HG03135 (cell line): ENCODE measurements around the gene DGCR2.
"Not testable (repeated sequence)": the region's sequence is repeated elsewhere in the genome, so short reads cannot be mapped to it uniquely, and the experiment has no call there.

Source experiments
- ATAC-seq: cut with Tn5 transposase; IDR thresholded peaks from one replicate; pipeline ENCODE4 v1.9.1; 2021; ENCODE audit warnings: mild to moderate bottlenecking, moderate library complexity; ENCODE audit not compliant: unreplicated experiment

The DGCR2 gene

DNA sequence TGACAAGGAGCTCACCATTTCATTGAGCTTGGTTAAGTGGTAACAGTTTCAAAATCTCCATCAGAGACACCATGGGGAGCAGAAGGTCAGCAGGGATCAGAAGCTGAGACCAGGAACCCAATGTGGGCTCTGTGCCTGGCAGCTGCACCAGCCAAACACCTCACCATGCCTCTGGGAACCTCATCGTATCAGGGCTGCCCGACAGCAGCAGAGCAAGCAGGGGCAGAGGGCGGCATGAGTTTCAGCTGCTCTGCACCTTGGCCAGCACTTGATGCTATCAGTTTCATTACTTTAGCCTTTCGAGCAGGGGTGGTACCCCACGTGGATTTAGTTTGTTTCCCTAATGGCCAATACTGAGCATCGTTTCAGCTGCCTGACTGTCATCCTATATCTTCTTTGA is 77.8 kb downstream of the DGCR2 start:
- ATAC-seq = no peak

DNA sequence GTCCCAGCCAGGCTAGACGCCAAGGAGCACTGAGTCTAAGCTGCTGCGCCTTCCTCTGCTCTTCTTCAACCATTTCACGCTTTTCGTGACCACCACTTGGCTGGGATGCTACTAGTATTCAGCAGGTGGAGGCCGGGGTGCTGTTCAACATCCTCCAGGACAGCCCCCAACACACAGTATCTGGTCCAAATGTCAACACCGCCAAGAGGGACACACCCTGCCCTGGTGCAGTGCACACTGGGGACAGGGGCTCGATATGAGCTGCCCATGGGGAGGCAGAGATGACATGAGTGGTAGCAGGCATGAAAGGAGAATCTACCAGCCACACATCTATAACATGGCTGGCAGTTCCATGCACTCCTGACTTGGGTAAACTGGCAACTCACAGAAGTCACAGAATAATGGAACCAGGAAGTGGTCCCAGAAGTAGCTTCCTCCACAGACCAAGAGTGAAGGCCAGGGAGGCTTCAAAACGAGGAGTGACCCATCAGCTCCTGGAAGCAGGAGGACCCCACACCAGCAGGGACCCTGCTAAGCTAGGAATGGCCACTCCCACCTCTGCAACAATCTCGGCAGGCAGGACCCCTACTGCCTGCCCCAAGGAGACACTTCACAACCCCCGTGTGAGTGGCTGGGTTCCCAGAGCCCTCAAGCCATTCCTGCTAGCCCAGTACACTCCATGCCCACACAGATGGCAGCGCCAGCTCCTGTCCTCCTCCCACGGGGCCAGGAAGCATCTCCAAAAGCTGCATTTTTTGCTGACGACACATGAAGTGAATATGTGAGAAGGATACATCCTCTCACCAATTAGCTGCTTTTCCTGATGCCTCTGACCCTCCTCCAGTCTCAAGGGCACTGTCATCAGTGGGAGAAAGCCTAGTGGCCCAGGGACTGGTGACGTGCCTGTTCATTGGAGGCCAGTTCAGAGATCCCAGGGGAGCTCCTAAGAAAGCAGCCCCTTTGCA is 78.8 kb downstream of the DGCR2 start:
- no peak for ATAC-seq

DNA sequence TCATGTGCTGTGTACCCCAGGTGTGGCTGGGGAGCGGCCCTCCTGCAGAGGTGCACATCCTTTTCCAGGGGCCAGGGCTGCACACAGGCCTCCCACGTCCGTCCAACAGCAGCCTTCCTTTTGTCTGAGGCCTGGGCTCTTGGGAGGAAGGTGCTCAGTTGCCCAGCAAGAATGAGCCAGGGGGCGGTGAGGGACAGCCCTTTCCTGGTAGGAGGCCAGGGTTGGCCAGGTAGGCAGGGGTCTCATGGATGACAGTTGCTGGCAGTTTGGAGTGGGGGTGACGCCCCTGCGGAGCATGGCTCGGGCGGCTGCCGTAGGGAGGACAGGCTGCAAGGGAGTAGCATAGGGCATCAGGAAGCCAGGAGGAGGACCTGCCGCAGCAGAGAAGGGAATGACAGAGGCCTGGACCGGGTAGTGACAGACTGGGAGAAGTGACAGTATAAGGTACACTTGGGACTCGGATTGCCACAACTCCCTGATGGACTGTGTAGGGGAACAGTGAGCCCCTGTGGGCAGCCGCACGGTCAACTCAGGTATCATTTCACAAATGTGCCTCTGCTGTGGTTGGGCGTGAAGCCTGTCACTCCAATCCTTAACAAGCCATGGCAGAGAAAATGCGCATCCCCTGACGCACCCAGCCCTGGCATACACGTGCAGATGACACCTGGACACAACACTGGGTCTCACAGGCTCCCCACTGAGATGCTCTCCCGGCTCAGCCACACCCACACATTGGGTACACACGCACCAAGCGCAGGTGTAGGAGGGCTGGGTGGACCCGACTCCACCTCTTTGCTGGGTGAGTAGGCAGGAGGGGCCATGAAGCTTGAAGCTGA is 79.7 kb downstream of the DGCR2 start:
- no peak for ATAC-seq

DNA sequence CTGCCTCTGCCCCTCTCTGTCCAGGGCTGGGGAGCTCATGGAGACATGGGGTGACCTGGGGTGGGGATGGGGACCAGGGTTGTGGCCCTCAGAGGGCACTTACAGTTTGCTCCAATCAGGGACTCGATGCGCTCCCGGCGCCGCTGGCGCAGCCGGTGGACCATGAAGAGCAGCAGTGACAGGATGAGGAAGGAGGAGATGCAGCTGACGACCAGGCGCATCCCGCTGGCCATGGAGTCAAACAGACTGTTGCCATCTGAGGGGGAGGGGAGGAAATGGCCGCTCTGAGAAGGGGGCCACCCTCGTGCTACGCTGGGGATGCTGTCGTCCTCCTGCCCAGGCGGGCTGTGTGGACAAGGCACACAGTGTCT is 80.5 kb downstream of the DGCR2 start:
- no peak for ATAC-seq

DNA sequence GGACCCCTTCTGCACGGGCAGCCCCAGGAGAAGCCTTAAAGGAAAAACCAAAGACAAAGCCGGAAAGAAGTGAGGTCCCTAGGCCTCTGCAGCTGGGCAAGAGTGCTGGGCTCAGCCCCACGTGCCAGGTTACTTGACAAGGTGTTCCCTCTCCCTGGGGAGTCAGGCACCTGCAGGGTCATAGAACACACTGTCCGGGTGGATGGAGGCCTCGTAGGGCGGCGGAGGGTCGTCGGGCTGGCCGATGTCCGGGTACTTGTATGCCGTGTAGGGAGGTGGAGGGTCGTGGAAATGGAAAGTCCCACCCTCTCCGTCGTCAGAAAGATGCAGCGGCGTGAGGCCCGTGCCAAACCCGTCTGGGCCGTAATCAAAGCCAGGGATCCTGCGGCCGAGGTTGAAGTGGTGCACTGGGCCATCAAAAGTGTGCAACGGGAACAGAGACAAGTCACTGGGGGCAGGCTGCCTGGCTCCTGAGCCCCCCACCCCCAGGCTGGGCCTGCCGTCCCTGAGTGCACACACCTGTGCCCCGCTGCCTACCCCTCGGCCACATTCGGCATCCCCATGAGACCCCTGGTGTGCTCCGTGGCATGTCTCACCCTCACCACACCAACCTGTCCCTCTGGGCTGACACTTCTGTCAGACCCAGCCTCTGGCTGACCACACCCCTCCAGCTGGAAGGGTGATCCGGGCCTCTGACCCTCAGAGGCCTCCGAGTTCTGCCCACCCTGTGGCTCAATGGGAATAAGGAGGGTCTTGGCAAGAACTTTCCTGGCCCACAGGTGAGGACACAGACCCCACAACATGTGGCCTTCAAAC is 81.1 kb downstream of the DGCR2 start:
- ATAC-seq = no peak

DNA sequence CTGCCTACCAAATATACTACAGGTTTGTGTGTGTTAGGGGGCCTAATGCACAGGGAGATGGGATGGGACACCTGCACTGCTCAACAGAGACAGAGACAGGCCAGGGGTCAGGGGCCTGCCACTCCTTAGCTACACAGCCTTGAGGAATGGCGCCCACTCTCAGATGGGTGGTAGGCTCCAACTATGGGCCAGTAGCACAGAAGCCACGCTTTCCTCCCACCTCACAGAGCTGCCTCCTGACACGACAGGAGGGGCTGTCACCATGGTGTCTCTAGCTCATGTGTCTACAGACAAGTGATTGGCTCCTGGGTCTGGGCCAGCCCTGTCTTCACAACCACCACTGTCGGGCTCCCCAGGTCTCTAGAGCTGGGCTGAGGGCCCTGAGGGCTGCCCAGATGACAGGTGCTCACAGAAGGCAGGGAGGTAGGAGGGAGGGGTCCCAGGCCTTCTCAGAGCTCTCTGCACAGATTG is 81.8 kb downstream of the DGCR2 start:
- ATAC-seq = no peak

DNA sequence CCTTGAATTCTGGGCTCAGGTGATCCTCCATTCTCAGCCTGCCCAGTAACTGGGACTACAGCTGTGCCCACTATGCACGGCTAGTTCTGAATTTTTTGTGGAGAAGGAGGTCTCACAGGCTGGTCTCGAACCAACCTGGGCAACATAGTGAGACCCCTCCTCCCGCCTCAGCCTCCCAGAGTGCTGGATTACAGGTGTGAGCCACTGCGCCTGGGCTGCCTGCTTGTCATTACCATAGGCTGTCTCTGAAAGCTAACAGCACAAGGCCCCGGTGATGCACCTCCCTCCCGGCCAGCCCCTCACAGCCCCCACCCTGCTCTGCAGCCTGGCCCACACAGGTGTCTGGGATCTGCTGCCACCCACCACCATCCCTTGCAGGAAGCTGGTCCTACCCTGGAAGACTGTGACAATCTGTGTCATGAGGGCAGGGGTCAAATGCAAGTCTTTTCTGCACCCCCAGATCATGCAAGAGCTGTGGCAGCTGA is 82.4 kb downstream of the DGCR2 start:
- ATAC-seq = no peak

DNA sequence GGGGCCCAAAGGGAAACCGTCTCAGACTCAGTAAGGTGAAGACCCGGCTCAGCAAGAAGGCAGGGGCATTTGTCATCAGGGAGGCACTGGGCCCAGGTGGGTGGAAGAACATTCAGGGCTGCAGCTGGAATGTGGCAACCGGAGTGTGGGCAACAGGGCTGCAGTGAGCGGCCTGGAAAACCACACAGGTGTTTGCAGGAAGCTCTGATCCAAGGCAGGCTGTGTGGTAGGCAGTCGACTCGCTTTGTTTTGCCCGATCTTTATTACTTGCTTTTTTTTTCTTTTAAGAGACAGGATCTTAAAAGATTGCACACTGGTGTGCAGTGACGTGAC is 82.8 kb downstream of the DGCR2 start:
- no peak for ATAC-seq

DNA sequence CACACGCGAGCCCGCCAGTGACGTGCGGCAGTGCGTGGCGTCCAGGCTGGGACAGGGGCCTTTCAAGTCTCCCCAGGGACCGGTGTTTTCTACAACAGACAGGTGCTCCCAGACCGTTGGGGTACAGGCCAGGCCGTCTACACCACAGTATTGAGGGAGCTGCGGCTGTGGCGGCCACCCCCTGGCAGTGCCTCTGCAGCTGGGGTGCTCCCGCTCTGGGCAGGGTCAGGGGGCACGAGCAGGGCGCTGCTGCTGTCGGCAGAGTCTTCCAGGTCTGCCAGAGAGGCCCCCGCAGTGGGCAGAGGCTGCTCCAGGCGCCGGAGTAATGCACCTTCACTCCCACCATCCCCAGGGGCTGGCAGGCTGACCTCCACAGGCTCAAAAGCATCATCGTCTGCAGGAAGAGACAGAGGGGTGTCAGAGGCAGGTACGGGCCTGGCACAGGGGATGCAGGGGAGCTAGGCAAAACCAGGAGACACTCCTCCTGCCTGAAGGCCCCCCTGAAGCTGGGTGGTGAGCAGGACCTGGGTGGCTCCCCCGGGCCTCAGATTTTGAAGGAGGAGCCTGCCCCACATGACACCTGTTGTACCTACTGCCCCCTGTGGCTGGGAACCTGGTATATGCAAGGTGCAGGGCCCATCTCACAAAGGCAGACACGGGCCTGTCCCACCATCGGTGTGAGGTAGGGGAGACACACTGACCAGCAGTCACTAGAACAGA is 83.3 kb downstream of the DGCR2 start:
- no peak for ATAC-seq

DNA sequence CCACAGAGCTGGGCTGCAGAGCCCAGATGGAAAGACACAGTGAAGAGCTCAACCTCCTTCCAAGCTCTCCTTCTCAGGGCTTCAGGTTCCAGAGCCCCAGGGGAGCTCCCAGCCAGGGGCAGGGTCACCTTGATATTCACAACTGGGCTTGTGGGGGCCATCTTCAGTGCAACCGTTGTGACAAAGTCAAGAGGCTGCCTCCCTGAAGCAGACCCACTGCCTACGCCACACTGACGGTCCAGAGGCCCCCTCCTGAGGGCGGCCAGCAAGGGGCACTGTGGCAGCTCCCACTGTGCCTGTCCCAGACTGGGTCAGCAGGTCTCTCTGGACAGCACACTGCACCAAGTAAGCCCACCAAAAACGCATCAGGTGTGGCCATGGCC is 84.1 kb downstream of the DGCR2 start:
- ATAC-seq = no peak

DNA sequence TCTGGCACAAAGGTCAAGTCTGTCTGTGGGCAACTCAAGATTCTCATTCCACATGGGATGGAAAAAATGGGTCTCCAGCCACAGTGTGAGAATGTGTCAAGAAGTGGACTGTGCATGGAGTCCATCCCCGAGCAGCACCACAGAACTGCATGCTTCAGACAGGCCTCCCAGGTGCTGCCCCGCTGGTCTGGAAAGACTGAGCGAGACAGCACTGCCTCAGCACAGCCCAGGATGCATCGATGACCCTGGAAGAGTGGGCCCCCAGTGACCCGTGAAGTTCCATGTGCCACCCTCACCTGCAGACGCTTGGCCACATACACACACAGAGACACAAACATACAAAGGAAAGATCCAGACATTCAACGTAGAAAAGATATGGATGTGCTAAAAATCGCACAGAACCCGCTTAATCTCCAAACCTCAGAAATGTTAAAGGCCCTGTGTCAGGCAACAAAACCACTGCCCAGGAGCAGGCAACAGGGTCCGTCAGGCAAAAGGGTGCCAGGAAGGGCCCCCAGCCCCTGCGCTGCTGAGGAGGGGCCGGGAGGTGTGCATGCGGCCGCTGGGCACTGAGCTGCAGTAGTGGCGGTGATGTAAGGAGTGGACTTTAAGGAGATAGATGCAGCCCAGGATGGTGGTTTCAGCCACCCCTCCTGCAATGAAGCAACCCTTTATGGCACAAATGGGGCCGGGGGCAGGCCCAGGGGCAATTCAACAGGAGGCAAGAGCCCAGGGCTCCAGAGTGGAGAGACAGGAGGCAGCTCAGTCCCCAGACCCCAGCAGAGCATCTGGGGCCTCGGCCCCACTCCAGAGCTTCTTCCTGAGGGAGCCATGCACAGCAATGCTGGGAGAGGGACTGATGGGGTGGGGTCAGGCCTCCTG is 84.7 kb downstream of the DGCR2 start:
- no peak for ATAC-seq

DNA sequence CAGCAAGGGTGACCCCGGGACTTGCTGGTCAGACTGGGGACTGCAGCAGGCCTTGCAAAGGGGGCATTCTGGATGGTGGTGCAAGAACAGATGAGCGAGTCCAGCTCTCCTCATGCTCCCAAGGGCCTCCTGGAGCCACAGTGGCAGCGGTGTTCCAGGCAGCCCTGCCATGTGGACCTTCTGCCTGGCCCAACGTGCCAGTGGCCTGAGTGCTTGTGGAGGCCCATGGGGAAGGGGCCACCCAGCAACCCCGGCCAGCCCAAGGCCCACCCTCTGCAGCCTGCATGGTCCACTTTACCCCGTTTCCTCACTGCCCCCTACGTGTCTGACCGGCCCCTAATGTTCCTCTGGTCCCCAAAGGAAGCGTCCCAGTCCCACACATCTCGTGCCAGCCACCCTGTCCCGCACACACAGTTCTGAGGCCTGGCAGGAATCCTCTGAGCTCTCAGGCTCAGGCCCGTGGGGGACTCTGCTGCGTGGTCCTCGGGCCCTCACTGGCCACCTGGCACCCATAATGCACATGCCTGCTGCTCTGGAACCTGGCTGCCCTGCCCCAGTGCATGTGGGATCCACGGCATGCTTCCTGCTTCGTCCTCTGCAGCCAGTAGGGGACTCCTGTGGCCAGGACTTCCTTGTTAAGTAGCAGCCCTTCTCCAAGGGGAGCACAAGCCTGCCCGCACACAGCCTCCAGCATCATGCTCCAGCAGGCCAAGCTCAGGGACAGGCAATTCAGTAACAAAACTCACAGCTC is 85.5 kb downstream of the DGCR2 start:
- ATAC-seq = no peak

DNA sequence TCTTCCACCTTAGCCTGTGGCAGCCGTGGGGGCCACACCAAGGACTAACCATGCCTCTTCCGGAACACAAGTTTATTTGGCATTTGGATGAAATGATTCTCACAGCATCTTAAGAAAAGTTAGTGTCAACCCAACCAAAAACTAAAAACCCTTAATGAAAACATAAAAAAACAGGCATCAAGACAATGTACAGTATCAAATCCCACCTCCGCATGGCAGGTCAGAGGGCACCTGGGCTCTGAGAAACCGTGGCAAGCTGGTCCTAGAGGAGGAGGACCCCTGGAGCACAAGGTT is 86.0 kb downstream of the DGCR2 start:
- ATAC-seq = no peak

DNA sequence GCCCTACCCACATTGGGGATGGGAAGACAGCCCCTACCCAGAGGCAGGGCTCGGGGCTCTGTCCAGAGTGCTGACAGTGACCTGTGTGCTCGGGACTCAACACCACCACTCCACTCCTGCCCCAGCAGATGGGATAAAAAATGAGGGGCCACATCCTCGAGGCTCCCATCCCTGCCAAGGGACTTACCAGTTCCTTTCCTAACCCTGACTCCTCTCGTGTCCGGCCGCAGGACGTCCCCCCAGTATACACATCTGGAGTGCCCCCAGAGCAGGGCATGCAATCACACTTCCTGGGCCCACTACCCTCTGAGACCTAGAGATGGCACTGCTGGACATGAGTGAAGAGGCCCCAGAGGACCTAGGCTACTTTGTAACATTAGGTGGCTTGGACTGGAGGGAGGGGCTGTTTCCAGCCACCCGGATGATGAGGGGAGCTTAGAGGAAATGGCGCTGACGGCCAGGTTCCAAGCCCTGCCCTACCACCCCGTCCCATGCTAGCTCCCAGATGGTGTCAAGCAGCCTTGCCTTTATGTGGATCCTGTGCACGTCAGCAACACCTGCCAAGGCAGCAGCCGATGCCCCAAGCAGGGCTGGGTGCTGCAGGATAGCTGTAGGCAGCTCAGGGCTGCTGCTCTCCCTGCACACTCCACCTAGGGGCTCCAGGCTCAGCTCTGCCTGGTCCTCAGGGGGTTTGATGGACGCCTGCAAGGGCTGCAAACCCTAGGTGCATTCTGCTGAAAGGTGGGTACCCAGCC is 86.6 kb downstream of the DGCR2 start:
- ATAC-seq = no peak

DNA sequence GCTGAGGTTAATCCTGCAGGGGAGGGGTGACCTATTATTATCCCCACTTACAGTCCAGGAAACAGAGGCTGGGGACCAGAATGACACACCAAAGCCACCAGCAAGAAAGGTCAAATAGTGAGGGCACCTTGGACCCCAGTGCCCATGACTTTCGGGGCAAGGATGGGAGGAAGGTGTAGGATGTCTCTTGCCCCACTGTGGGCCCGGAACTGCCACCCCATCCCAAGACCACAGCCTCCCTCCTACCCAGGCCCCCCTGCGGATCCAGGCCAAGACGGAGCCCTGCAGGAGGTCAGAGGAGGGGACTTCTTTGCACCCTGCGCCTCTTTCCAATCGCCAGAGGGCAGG is 87.1 kb downstream of the DGCR2 start:
- ATAC-seq = not testable (repeated sequence)

DNA sequence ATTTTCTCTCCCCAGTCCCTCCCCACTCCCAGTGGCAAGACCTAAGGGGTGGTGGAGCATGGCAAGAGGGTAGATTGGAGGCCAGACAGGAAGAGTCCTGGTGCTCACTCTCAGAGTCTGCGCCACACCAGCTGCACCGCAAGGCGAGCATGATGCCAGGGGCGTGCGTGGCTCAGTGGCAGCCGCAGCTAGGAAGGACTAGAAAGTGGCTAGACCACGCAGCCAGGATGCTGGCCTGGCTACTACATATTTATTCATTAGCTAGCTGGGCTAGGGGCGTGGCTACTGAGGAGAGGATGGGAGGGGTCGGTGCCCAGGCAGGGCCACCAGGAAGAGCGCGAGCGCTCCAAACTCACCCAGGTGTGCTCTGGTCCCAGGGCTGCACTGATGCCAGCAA is 87.5 kb downstream of the DGCR2 start:
- ATAC-seq = not testable (repeated sequence)

DNA sequence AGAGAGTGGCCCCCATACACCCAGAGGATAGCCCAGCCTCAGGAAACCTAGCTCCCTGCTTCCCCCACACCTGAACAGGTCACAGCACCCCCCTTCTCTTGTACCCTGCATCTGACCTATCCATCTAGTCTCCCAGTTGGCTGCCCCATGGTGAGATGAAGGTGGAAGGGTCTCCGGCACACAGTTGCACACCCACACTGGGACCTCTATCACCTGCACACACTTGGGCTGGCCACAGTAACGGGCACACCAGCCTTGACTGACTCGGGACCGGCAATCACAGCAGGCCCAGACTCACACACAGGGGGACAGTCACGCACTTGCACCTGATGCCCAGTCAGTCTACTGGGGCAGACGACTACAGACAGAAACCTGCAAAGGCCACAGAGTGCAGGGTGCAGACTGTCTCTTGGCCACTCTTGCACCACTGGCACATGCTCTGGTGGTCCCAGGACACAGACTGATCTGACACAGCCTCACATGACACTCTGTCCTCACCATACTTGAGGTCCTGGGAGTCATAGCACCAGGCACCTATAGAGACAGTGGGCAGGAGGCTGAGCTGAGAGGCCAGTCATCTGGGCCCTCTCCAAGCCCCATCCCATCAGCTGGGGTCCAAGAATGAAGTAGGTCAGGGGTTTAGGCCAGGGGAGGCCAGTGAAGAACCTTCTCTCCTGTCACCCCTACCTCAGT is 88.0 kb downstream of the DGCR2 start:
- not testable (repeated sequence) for ATAC-seq

DNA sequence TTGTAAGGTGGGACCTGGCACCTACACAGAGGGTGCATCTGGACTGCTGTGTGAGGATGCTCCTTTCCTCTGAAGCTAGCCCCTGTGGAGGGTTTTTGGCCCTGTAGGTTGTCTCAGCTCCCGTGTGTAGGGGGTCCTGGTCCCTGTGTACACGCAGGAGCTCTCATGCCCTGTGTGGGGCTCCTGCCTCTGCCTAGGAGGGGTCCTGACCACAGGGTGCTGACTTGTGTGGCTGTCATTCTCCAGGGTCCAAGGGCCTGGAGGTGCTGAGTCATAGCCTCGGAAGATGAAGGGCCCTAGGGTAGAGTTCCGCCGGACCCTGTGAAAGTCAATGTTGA is 88.7 kb downstream of the DGCR2 start:
- ATAC-seq = not testable (repeated sequence)
